Measurements from ENCODE around the gene MUC13. TPM values are rescaled to one million over a fixed set of nuclear protein-coding genes. Genes with fewer than 3 reads are reported as not detected.

Gene MUC13
- total RNA-seq, 4 donors from 2014 or later = 0.56 TPM; not detected in 3

DNA sequence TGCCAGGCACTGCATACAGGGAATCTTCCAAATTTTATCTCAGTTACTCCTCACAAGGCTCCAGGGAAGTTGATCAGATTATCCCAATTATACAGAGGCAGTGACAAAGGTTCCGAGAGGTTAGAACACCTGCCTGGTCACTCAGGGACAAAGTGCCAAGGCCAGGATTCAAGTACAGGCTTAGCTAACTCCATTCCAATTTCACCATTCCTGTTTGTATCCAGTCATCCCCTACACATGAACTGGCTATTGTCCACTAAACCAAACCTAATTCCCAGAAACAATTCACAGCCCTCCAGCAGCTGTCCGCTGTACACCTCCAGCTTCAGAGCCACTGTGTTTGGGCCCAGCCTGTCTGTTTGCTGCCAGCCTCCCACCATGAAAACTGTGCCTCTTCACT, 16.0 kb downstream of the MUC13 start:
- Histone ChIP-seq H3K9me3 (no peaks in the 10 kb centered on the region), H3K4me3 (no peak overlapping the region), H3K27ac (no peak overlapping the region), H3K27me3 (no peaks in the 10 kb centered on the region), H3K4me1 (no peaks in the 10 kb centered on the region), H3K36me3 (no peaks in the 10 kb centered on the region)
- 98% methylated on average over 2 of the region's 2 CpGs for WGBS
- DNase-seq (ENCODE audit: low spot score in 2 of 2) = no peak
- TF ChIP-seq POLR2A (IDR thresholded peaks at IDR 0.05) (no peak), EP300 (IDR thresholded peaks at IDR 0.05) (no peak), CTCF (IDR thresholded peaks at IDR 0.05) (no peak), POLR2AphosphoS5 (IDR thresholded peaks at IDR 0.05) (no peak)

DNA sequence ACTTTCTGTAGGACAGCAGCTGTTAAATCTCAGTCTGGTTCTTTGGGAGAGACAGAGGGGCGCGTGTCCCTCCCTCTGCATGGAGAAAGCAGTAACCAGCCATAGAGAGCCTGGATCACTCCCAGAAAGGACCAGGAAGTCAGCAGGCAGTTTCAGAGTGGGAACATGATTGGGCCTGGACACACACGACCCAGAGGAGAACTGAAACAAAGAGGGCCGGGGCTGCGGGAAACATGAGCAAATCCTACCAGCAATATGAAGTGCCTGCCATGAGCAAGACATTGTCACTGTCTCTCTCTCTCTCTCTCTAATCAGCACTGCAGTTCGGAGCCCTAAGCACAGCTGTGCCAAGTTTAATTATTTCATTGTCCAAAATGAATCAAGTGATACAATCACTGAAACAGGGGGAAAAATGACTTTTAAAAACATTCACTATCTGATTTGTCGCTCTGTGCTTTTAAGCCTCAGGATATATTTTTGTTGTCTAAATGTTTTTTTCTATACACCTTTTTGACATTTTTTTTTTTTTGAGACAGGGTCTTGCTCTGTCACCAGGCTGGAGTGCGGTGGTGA, 17.6 kb downstream of the MUC13 start:
- no peak overlapping the region for H3K4me3 ChIP-seq
- WGBS = 57% methylated on average over 8 of the region's 8 CpGs
- no peaks in the 10 kb centered on the region for H3K9me3 ChIP-seq
- no peak overlapping the region for H3K27ac ChIP-seq
- H3K4me1 ChIP-seq = no peaks in the 10 kb centered on the region
- no peaks in the 10 kb centered on the region for H3K27me3 ChIP-seq
- no peak for DNase-seq (ENCODE audit: low spot score in 2 of 2)
- no peaks in the 10 kb centered on the region for H3K36me3 ChIP-seq
- TF ChIP-seq CTCF (IDR thresholded peaks at IDR 0.05) = no peak
- no peak for TF ChIP-seq EP300 (IDR thresholded peaks at IDR 0.05)
- TF ChIP-seq POLR2AphosphoS5 (IDR thresholded peaks at IDR 0.05) = no peak
- TF ChIP-seq POLR2A (IDR thresholded peaks at IDR 0.05) = no peak

DNA sequence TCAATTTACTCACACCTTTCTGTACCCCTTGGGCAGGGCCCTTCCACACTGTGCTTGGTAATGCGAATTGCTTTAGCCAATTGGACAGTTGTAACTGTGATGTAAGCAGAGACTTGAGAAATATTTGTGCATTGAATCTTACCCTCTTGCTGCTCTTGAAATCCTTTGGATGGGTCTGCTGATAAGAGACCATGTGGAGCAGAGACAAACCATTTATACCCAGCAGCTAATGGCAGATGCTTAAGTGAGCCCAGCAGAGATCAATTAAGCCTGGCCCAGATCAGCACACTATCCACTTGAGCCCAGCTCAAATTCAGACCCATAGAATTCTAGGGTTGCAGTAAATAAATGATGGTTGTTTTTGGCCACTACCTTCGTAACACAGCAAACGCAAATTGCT, 19.3 kb downstream of the MUC13 start:
- Histone ChIP-seq H3K27me3 (no peaks in the 10 kb centered on the region), H3K4me1 (no peaks in the 10 kb centered on the region), H3K4me3 (no peak overlapping the region), H3K36me3 (no peaks in the 10 kb centered on the region), H3K9me3 (no peaks in the 10 kb centered on the region), H3K27ac (no peak overlapping the region)
- 90% methylated on average over 3 of the region's 3 CpGs for WGBS
- TF ChIP-seq POLR2A (IDR thresholded peaks at IDR 0.05) = no peak
- no peak for TF ChIP-seq POLR2AphosphoS5 (IDR thresholded peaks at IDR 0.05)
- no peak for TF ChIP-seq CTCF (IDR thresholded peaks at IDR 0.05)
- no peak for TF ChIP-seq EP300 (IDR thresholded peaks at IDR 0.05)
- DNase-seq (ENCODE audit: low spot score in 2 of 2) = no peak

DNA sequence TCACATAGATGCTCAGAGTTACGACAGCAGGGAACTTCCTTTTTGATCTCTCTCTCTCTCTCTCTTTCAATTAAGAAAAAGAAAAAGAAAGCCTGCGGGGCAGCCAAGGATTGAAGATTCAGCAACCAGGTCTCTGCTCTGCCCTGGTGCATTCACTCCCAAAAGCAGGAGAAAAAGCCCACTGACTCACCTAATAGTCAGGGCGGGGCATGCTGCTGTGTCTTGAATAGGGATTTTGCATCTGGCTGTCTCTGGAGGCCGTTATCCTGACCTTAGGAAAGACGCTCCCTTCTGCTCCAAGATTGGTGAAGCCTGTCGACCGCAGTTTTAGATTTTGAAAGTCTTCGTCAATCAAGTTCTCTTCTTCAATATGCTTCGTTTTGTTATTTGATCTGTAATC, 26.6 kb downstream of the MUC13 start:
- H3K36me3 ChIP-seq = no peaks in the 10 kb centered on the region
- no peaks in the 10 kb centered on the region for H3K9me3 ChIP-seq
- 84% methylated on average over 9 of the region's 9 CpGs for WGBS
- H3K27ac ChIP-seq = no peak overlapping the region
- no peak for TF ChIP-seq POLR2A (IDR thresholded peaks at IDR 0.05)
- no peak for TF ChIP-seq POLR2AphosphoS5 (IDR thresholded peaks at IDR 0.05)
- TF ChIP-seq EP300 (IDR thresholded peaks at IDR 0.05) = no peak
- no peak overlapping the region for H3K4me3 ChIP-seq
- DNase-seq (ENCODE audit: low spot score in 2 of 2) = no peak
- H3K4me1 ChIP-seq = no peaks in the 10 kb centered on the region
- no peaks in the 10 kb centered on the region for H3K27me3 ChIP-seq

- DNase-seq (ENCODE audit: low spot score in 2 of 2) = no peak
- no peaks in the 10 kb centered on the region for H3K9me3 ChIP-seq
- H3K27ac ChIP-seq = no peak overlapping the region
- TF ChIP-seq EP300 (IDR thresholded peaks at IDR 0.05) = no peak
- no peak for TF ChIP-seq CTCF (IDR thresholded peaks at IDR 0.05)
- no peak for TF ChIP-seq POLR2A (IDR thresholded peaks at IDR 0.05)
- TF ChIP-seq POLR2AphosphoS5 (IDR thresholded peaks at IDR 0.05) = no peak
- no peak overlapping the region for H3K4me3 ChIP-seq
- H3K27me3 ChIP-seq = no peaks in the 10 kb centered on the region
- peaks cover 22% of the 10 kb centered on the region for H3K4me1 ChIP-seq
- WGBS = 74% methylated on average over 6 of the region's 6 CpGs
- no peaks in the 10 kb centered on the region for H3K36me3 ChIP-seq
These were observed 29.6 kb downstream of the MUC13 start for GRCh38 chr3:124904835-124905492.
